ENCODE measurements around the gene DNAH11. TPM values are rescaled to one million over a fixed set of nuclear protein-coding genes. Genes with fewer than 3 reads are reported as not detected.
"Not testable (repeated sequence)": the region's sequence is repeated elsewhere in the genome, so short reads cannot be mapped to it uniquely, and the experiment has no call there.

Gene DNAH11
- total RNA-seq, 1 donor from 2014 or later, result 11.1 TPM

GRCh38 chr7:21616796-21617436 is 74.1 kb downstream of the DNAH11 start:
- peak; percentile 25 for DNase-seq (ENCODE audit: low spot score)

- no peak for DNase-seq (ENCODE audit: low spot score)
Observed at GRCh38 chr7:21617513-21617912, 74.7 kb downstream of the DNAH11 start.

GRCh38 chr7:21617916-21618390 is 75.1 kb downstream of the DNAH11 start:
- DNase-seq (ENCODE audit: low spot score), result peak; percentile 21

GRCh38 chr7:21618706-21619105 is 75.9 kb downstream of the DNAH11 start:
- no peak for DNase-seq (ENCODE audit: low spot score)

GRCh38 chr7:21620054-21620453 is 77.2 kb downstream of the DNAH11 start:
- DNase-seq (ENCODE audit: low spot score), result no peak

- DNase-seq (ENCODE audit: low spot score), result no peak
Observed at GRCh38 chr7:21624320-21624719, 81.5 kb downstream of the DNAH11 start.

- no peak for DNase-seq (ENCODE audit: low spot score)
Observed at GRCh38 chr7:21636694-21637093, 93.9 kb downstream of the DNAH11 start.

GRCh38 chr7:21639206-21639868 is 96.5 kb downstream of the DNAH11 start:
- DNase-seq (ENCODE audit: low spot score), result no peak

GRCh38 chr7:21640105-21640504 is 97.3 kb downstream of the DNAH11 start:
- no peak for DNase-seq (ENCODE audit: low spot score)

GRCh38 chr7:21641546-21641945 is 98.7 kb downstream of the DNAH11 start:
- DNase-seq (ENCODE audit: low spot score), result no peak

GRCh38 chr7:21642422-21642821 is 99.6 kb downstream of the DNAH11 start:
- no peak for DNase-seq (ENCODE audit: low spot score)

- no peak for DNase-seq (ENCODE audit: low spot score)
Observed at GRCh38 chr7:21651697-21652096, 108.9 kb downstream of the DNAH11 start.

- no peak for DNase-seq (ENCODE audit: low spot score)
Observed at GRCh38 chr7:21653623-21654022, 110.8 kb downstream of the DNAH11 start.

GRCh38 chr7:21656081-21656480 is 113.2 kb downstream of the DNAH11 start:
- DNase-seq (ENCODE audit: low spot score), result no peak

GRCh38 chr7:21656796-21657195 is 114.0 kb downstream of the DNAH11 start:
- no peak for DNase-seq (ENCODE audit: low spot score)

- DNase-seq (ENCODE audit: low spot score), result no peak
Observed at GRCh38 chr7:21670496-21670895, 127.7 kb downstream of the DNAH11 start.

- DNase-seq (ENCODE audit: low spot score), result no peak
Observed at GRCh38 chr7:21671859-21672258, 129.0 kb downstream of the DNAH11 start.

- peak; percentile 50 for DNase-seq (ENCODE audit: low spot score)
Observed at GRCh38 chr7:21675255-21675654, 132.4 kb downstream of the DNAH11 start.

GRCh38 chr7:21690705-21691104 is 147.9 kb downstream of the DNAH11 start:
- no peak for DNase-seq (ENCODE audit: low spot score)

- not testable (repeated sequence) for DNase-seq (ENCODE audit: low spot score)
Observed at GRCh38 chr7:21691146-21691545, 148.3 kb downstream of the DNAH11 start.

GRCh38 chr7:21700587-21700986 is 157.7 kb downstream of the DNAH11 start:
- not testable (repeated sequence) for DNase-seq (ENCODE audit: low spot score)

- no peak for DNase-seq (ENCODE audit: low spot score)
Observed at GRCh38 chr7:21702303-21702702, 159.5 kb downstream of the DNAH11 start.

- DNase-seq (ENCODE audit: low spot score), result no peak
Observed at GRCh38 chr7:21704359-21704758, 161.5 kb downstream of the DNAH11 start.
